Muscle layer of colon (tissue), 2 donors: ENCODE results near the gene DYNLL2.
A peak's percentile ranks its signal among the peaks of the same experiment; 100 is the strongest.
"Not testable (repeated sequence)": the region's sequence is repeated elsewhere in the genome, so short reads cannot be mapped to it uniquely, and the experiment has no call there.

ENCODE experiments used
- H3K27ac ChIP-seq: one replicate; pipeline ENCODE4 v1.7.0; 2013; ENCODE audit warnings: low read depth, mild to moderate bottlenecking, low read length, moderate library complexity
- H3K27me3 ChIP-seq, 2 donors: one replicate each; pipeline ENCODE4 v1.7.0; 2013; ENCODE audit warnings: low read length in 2 of 2, mild to moderate bottlenecking in 2 of 2; ENCODE audit not compliant: insufficient read depth in 2 of 2, control insufficient read depth in 1 of 2
- H3K36me3 ChIP-seq: one replicate; pipeline ENCODE4 v1.7.0; 2013; ENCODE audit warnings: mild to moderate bottlenecking, low read length; ENCODE audit not compliant: insufficient read depth
- H3K4me1 ChIP-seq: one replicate; pipeline ENCODE4 v1.7.0; 2013; ENCODE audit warnings: mild to moderate bottlenecking, low read length; ENCODE audit not compliant: insufficient read depth
- H3K4me3 ChIP-seq, 2 donors: one replicate each; pipeline ENCODE4 v1.7.0; 2013; ENCODE audit warnings: low read length in 2 of 2, low read depth in 1 of 2, mild to moderate bottlenecking in 1 of 2, moderate library complexity in 1 of 2
- H3K9ac ChIP-seq: one replicate; pipeline ENCODE4 v1.7.0; 2013; ENCODE audit warnings: low read length
- H3K9me3 ChIP-seq: one replicate; pipeline ENCODE4 v1.7.0; 2013; ENCODE audit warnings: mild to moderate bottlenecking, low read length
- donor health status: abdominal sarcoma.
- donor health status: Adenocarcinoma of cecum.

The DYNLL2 gene

GRCh38 chr17:58051468-58051867, 31.8 kb upstream of the DYNLL2 start:
- H3K9me3 ChIP-seq: no peaks in the 10 kb centered on the region
- H3K4me3 ChIP-seq: no peak overlapping the region
- no peaks in the 10 kb centered on the region for H3K36me3 ChIP-seq
- no peak overlapping the region for H3K27ac ChIP-seq
- H3K4me1 ChIP-seq: no peaks in the 10 kb centered on the region
- H3K9ac ChIP-seq: no peak overlapping the region
- no peaks in the 10 kb centered on the region for H3K27me3 ChIP-seq

DNA sequence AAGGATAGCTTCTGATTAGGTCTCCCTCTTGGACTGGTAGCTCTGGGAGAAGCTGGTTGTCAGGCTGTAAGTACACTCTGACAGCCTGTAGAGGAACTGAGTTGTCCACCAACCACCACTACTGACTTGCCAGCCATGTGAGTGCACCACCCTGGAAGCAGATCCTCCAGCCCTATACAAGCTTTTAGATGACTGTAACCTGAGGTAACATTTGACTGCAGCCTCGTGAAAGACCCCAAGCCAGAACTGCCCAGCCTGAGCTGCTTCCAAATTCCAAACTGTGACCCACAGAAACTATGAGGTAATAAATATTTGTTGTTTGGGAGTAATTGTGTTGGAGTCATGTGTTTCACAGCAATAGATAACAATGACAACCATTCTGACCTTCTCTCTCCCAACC, 30.8 kb upstream of the DYNLL2 start:
- no peaks in the 10 kb centered on the region for H3K36me3 ChIP-seq
- no peak overlapping the region for H3K4me3 ChIP-seq
- no peak overlapping the region for H3K27ac ChIP-seq
- H3K4me1 ChIP-seq: no peaks in the 10 kb centered on the region
- H3K27me3 ChIP-seq: no peaks in the 10 kb centered on the region
- no peaks in the 10 kb centered on the region for H3K9me3 ChIP-seq
- no peak overlapping the region for H3K9ac ChIP-seq

DNA sequence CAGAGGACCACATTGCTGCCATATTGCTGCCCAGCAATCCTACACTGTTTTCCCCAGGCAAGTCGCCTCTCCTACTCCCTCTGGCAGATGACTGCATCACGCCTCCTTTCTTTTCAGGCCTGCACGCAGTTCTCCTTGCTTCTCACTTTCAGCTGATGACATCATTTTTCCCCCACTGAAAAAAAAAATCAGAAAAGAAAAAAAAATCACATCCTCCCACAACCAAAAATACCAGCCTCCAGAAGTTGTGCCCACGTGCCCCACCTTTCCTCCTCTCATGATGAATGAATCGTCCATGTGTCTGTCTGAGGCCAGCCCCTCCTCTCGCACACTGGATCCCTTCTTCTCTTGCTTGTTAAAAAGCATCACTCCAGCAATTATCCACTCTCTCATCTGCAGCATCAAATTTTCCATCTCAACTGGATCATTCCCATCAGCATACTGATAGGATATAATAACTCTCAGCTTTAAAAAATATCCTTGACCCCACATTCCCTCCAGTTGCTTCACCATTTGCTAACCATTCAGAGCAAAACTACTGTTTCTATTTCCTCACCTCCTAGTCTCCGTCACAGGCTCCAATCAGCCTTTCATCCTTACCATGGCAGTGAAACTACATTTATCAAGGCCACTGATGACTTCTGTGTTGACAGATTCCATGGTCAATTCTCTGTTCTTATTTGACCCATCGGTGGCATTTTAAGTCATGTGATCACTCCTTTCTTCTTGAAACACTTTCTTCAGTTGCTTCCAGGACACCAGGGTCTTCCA, 30.1 kb upstream of the DYNLL2 start:
- Histone ChIP-seq H3K36me3 (no peaks in the 10 kb centered on the region), H3K27ac (no peak overlapping the region), H3K9me3 (no peaks in the 10 kb centered on the region), H3K4me1 (no peaks in the 10 kb centered on the region), H3K27me3 (no peaks in the 10 kb centered on the region), H3K9ac (no peak overlapping the region), H3K4me3 (no peak overlapping the region)

DNA sequence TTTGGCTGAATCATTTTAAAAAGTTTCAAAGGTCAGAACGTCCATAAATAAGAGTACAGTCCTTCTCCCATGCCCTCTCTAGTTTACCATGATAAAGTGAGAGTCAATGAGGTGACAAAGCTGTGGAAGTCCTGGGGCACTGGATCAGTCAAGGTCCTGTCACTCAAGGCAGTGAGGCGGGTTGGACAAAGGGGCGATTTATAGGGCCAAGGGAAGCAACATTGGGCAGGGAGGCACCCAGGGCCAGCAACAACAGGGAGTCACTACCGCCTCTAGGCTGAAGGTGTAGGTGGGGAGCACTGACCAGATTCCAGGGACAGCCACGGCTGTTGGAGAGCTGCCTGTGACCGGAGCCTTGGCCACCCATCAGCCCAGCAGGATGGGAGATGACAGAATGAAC, 28.6 kb upstream of the DYNLL2 start:
- Histone ChIP-seq H3K9me3 (no peaks in the 10 kb centered on the region), H3K4me1 (peaks cover 2% of the 10 kb centered on the region), H3K27ac (no peak overlapping the region), H3K9ac (no peak overlapping the region), H3K36me3 (no peaks in the 10 kb centered on the region), H3K27me3 (no peaks in the 10 kb centered on the region), H3K4me3 (no peak overlapping the region)

GRCh38 chr17:58056476-58056875, 26.7 kb upstream of the DYNLL2 start:
- Histone ChIP-seq H3K27me3 (no peaks in the 10 kb centered on the region), H3K4me1 (peaks cover 20% of the 10 kb centered on the region)

DNA sequence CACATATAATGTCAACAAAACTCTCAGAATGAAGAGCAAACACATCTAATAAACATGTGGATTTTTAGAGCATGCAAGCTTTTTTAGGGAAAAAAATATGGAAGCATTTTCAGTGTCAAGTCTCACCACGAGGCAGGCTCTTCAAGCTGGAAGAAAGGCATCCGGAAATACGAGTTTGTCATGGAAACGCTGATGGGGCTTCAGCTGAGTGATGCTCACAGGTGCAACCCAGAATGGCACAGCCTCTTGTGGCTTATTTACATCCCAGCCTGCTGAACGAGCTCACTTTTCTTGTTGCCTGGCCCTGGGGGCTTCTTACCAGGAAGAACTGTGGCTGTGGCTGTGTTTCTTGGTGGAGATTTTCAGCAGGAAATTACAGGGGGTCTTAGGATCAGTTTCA, 24.1 kb upstream of the DYNLL2 start:
- H3K9me3 ChIP-seq: no peaks in the 10 kb centered on the region
- H3K27ac ChIP-seq: no peak overlapping the region
- H3K27me3 ChIP-seq: no peaks in the 10 kb centered on the region
- peaks cover 22% of the 10 kb centered on the region for H3K4me1 ChIP-seq
- no peak overlapping the region for H3K9ac ChIP-seq
- H3K4me3 ChIP-seq: no peak overlapping the region
- no peaks in the 10 kb centered on the region for H3K36me3 ChIP-seq

More at GRCh38 chr17:58056476-58056875, 26.7 kb upstream of the DYNLL2 start:
- H3K9me3 ChIP-seq: no peaks in the 10 kb centered on the region
- no peaks in the 10 kb centered on the region for H3K36me3 ChIP-seq
- no peak overlapping the region for H3K27ac ChIP-seq
- H3K4me3 ChIP-seq: no peak overlapping the region
- no peak overlapping the region for H3K9ac ChIP-seq

- H3K36me3 ChIP-seq: no peaks in the 10 kb centered on the region
- H3K9me3 ChIP-seq: no peaks in the 10 kb centered on the region
- peaks cover 22% of the 10 kb centered on the region for H3K4me1 ChIP-seq
- H3K9ac ChIP-seq: no peak overlapping the region
- no peaks in the 10 kb centered on the region for H3K27me3 ChIP-seq
- H3K27ac ChIP-seq: peak overlapping the region; percentile 12
- peak overlapping the region in 1 of 2 donors; percentile 31 for H3K4me3 ChIP-seq
Measured at GRCh38 chr17:58060596-58061191, 22.5 kb upstream of the DYNLL2 start.

DNA sequence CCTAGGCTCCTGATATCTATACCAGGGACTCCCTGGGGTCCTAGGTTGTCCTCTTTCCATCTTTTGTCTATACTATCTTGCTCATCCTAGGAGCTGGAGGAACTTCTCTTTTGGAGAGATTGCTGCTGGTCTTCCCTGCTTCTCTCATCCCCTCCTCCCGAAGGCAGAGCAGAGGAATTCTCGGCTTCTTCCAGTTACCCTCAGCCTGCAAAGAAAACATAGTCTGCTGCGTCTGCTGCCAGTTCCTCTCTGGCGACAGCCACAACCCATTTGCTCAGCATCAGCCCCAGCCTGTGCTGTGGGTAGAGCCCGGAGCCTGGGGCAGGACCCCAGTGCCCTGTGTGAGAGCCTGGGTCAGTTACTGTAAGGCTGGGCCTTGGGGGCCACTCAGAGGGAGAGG, 21.5 kb upstream of the DYNLL2 start:
- Histone ChIP-seq H3K9ac (peak overlapping the region; percentile 16), H3K4me3 (no peak overlapping the region), H3K4me1 (peaks cover 22% of the 10 kb centered on the region), H3K27me3 (no peaks in the 10 kb centered on the region), H3K9me3 (no peaks in the 10 kb centered on the region), H3K27ac (peak overlapping the region; percentile 12), H3K36me3 (no peaks in the 10 kb centered on the region)

DNA sequence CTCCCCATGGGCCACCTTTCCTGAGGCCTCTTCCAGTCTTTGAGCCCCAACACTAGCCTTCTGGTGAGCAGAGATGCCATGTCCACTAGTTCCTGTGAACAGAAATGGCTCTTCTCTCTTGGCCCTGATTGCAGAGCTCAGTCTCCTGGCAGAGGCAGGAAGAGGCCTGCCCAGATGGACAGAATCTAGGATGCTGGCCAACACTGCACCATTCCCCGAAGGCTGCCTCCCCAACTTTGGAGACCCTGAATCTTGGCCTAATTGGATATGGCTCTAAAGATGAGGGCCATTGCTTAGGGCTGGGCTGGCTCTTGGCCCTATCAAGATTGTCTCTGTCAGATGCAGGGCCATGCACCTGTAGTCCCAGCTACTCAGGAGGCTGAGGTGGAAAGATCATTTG, 18.0 kb upstream of the DYNLL2 start:
- Histone ChIP-seq H3K27ac (no peak overlapping the region), H3K4me3 (no peak overlapping the region), H3K36me3 (no peaks in the 10 kb centered on the region)

GRCh38 chr17:58066401-58066800, 16.8 kb upstream of the DYNLL2 start:
- H3K27me3 ChIP-seq: no peaks in the 10 kb centered on the region
- no peaks in the 10 kb centered on the region for H3K36me3 ChIP-seq
- no peak overlapping the region for H3K27ac ChIP-seq
- H3K4me3 ChIP-seq: no peak overlapping the region
- no peaks in the 10 kb centered on the region for H3K9me3 ChIP-seq
- H3K9ac ChIP-seq: no peak overlapping the region
- peaks cover 2% of the 10 kb centered on the region for H3K4me1 ChIP-seq

More for the DNA sequence above, 18.0 kb upstream of the DYNLL2 start:
- Histone ChIP-seq H3K4me1 (peaks cover 14% of the 10 kb centered on the region), H3K9ac (no peak overlapping the region), H3K9me3 (no peaks in the 10 kb centered on the region), H3K27me3 (no peaks in the 10 kb centered on the region)

GRCh38 chr17:58072862-58073261, 10.4 kb upstream of the DYNLL2 start:
- Histone ChIP-seq H3K4me3 (no peak overlapping the region), H3K4me1 (no peaks in the 10 kb centered on the region), H3K36me3 (no peaks in the 10 kb centered on the region), H3K9ac (no peak overlapping the region), H3K27me3 (no peaks in the 10 kb centered on the region), H3K27ac (no peak overlapping the region), H3K9me3 (no peaks in the 10 kb centered on the region)

DNA sequence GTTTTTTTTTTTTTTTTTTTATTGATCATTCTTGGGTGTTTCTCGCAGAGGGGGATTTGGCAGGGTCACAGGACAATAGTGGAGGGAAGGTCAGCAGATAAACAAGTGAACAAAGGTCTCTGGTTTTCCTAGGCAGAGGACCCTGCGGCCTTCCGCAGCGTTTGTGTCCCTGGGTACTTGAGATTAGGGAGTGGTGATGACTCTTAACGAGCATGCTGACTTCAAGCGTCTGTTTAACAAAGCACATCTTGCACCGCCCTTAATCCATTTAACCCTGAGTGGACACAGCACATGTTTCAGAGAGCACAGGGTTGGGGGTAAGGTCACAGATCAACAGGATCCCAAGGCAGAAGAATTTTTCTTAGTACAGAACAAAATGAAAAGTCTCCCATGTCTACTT, 10.0 kb upstream of the DYNLL2 start:
- H3K9ac ChIP-seq, H3K36me3 ChIP-seq, H3K4me1 ChIP-seq, H3K27ac ChIP-seq, H3K4me3 ChIP-seq, H3K9me3 ChIP-seq, H3K27me3 ChIP-seq: not testable (repeated sequence)
